ENCODE measurements around the gene ELMO1. TPM values are rescaled to one million over a fixed set of nuclear protein-coding genes. Genes with fewer than 3 reads are reported as not detected.

ELMO1 gene
- total RNA-seq, 4 donors from 2014 or later, result 24.6 to 120 (median 71.9) TPM

DNA sequence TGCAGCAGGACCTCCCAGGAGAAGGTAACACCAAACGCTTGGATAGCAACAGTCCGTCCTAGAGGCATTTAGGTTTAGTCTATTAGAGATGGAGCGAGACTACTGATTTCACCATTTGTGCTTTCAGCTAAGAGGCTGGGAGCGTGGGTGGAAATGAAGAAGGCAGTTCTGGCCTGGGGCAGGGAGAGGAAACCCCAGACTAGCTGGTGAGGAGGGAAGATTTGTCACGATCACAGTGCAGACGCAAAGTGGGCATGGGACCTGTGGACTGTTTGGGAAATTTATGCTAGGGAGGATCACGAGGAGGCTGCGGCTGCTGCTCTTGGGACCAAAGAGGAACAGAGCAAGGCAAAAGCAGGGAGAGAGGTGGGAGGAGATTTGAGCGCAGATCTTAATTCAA lies 594.0 kb downstream of the ELMO1 start:
- intact Hi-C loops (cut with DNase I; ENCODE audit: low total_unique reads) (no loop called here), in situ Hi-C loops (cut with MboI; ENCODE audit: low pct_ligation_motif_present in 1 of 4, low pct_unique_long_range_greater_than_20kb in 1 of 4, low sequenced_read_pairs in 3 of 4) (no loop called here)
- no peaks in the 10 kb centered on the region for H3K36me3 ChIP-seq
- H3K9me3 ChIP-seq, result no peaks in the 10 kb centered on the region
- 92 to 93% methylated on average over 8 to 9 of the region's 9 CpGs for WGBS, 2 donors (ENCODE audit: low coverage in 1 of 2)
- H3K4me3 ChIP-seq, result no peak overlapping the region
- no peak for DNase-seq
- no peak overlapping the region for H3K27ac ChIP-seq
- TF ChIP-seq POLR2AphosphoS5 (IDR thresholded peaks at IDR 0.05) (no peak), POLR2A (IDR thresholded peaks at IDR 0.05) (no peak), EP300 (IDR thresholded peaks at IDR 0.05; ENCODE audit: low read depth) (no peak)
- TF ChIP-seq, protein P1, sequence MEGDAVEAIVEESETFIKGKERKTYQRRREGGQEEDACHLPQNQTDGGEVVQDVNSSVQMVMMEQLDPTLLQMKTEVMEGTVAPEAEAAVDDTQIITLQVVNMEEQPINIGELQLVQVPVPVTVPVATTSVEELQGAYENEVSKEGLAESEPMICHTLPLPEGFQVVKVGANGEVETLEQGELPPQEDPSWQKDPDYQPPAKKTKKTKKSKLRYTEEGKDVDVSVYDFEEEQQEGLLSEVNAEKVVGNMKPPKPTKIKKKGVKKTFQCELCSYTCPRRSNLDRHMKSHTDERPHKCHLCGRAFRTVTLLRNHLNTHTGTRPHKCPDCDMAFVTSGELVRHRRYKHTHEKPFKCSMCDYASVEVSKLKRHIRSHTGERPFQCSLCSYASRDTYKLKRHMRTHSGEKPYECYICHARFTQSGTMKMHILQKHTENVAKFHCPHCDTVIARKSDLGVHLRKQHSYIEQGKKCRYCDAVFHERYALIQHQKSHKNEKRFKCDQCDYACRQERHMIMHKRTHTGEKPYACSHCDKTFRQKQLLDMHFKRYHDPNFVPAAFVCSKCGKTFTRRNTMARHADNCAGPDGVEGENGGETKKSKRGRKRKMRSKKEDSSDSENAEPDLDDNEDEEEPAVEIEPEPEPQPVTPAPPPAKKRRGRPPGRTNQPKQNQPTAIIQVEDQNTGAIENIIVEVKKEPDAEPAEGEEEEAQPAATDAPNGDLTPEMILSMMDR (IDR thresholded peaks at IDR 0.05), result no peak
- no peaks in the 10 kb centered on the region for H3K27me3 ChIP-seq
- H3K4me1 ChIP-seq, result no peaks in the 10 kb centered on the region

DNA sequence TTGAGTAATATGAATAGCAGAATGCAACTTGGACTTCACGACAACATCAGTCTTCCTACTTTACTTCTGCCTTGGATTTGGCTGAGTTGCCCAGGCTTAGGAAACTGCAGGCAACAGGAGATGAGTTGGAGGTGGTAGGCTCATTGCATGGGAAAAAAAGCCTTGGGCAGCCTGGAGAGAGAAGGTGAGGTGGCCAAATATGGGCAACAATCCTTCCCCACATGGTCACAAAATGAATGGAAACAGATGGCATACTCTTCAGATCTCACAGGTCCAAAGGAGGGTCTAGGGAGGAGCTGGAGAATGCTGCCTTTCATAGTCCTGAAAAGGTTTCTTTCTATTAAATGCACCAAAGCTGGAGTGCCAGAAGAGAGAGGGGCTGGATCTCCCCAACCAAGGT lies 595.7 kb downstream of the ELMO1 start:
- Histone ChIP-seq H3K36me3 (no peaks in the 10 kb centered on the region), H3K27ac (no peak overlapping the region), H3K4me3 (no peak overlapping the region), H3K4me1 (no peaks in the 10 kb centered on the region), H3K9me3 (peaks cover 0 to 3% of the 10 kb centered on the region in 2 donors), H3K27me3 (no peaks in the 10 kb centered on the region)
- intact Hi-C loops (cut with DNase I; ENCODE audit: low total_unique reads) (no loop called here), in situ Hi-C loops (cut with MboI; ENCODE audit: low pct_ligation_motif_present in 1 of 4, low pct_unique_long_range_greater_than_20kb in 1 of 4, low sequenced_read_pairs in 3 of 4) (no loop called here)
- WGBS, 2 donors (ENCODE audit: low coverage in 1 of 2), result 52 to 64% methylated on average over 1 of the region's 1 CpG
- TF ChIP-seq EP300 (IDR thresholded peaks at IDR 0.05; ENCODE audit: low read depth) (no peak), POLR2A (IDR thresholded peaks at IDR 0.05) (no peak), POLR2AphosphoS5 (IDR thresholded peaks at IDR 0.05) (no peak)
- TF ChIP-seq, protein P1 (IDR thresholded peaks at IDR 0.05), result no peak
- no peak for DNase-seq

DNA sequence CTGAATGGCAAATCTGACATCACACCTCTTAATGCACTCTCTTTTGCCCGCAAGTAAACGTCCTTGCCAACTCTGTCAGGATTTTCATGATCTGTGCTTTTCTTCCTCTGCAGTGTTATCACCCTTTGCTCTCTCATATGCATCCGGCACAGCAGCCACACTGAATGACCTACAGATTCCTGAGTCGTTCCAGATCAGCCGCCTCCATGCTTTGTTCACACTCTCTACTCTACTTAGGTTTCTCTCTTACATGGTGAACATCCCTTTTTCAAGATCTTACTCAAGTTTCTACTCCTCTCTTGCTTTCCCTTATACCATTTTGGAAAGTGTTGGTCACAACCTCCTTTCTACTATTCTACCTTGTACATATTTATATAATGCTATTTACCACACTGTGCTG lies 596.6 kb downstream of the ELMO1 start:
- Histone ChIP-seq H3K4me3 (no peak overlapping the region), H3K9me3 (peaks cover 0 to 8% of the 10 kb centered on the region in 2 donors), H3K4me1 (no peaks in the 10 kb centered on the region), H3K27me3 (no peaks in the 10 kb centered on the region), H3K36me3 (no peaks in the 10 kb centered on the region), H3K27ac (no peak overlapping the region)
- no peak for DNase-seq
- TF ChIP-seq, protein P1 (IDR thresholded peaks at IDR 0.05), result no peak
- TF ChIP-seq EP300 (IDR thresholded peaks at IDR 0.05; ENCODE audit: low read depth) (no peak), POLR2A (IDR thresholded peaks at IDR 0.05) (no peak), POLR2AphosphoS5 (IDR thresholded peaks at IDR 0.05) (no peak)
- in situ Hi-C loops (cut with MboI; ENCODE audit: low pct_ligation_motif_present in 1 of 4, low pct_unique_long_range_greater_than_20kb in 1 of 4, low sequenced_read_pairs in 3 of 4) (no loop called here), intact Hi-C loops (cut with DNase I; ENCODE audit: low total_unique reads) (no loop called here)
- WGBS, 2 donors (ENCODE audit: low coverage in 1 of 2), result 56 to 80% methylated on average over 5 of the region's 5 CpGs

DNA sequence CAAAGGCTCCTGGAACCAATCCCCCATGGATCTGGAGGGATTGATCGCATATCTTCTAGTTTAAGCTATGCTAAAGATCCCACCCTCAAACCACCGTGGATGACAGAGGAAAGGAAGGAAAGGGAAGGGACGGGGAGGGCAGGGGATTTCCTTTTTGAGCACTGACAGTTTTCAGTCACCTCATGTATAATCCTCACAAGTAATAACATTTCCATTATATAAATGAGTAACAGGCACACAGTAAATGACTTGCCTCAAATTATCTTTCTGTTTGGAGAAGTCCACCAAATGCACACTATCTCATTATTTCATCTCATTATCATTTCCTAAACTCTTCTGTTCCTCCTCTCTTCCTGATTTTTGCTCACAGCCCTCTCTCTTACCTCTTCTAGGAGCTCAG lies 597.3 kb downstream of the ELMO1 start:
- TF ChIP-seq POLR2A (IDR thresholded peaks at IDR 0.05) (no peak), EP300 (IDR thresholded peaks at IDR 0.05; ENCODE audit: low read depth) (no peak), POLR2AphosphoS5 (IDR thresholded peaks at IDR 0.05) (no peak)
- TF ChIP-seq, protein P1 (IDR thresholded peaks at IDR 0.05), result no peak
- Histone ChIP-seq H3K4me1 (no peaks in the 10 kb centered on the region), H3K27ac (no peak overlapping the region), H3K4me3 (no peak overlapping the region), H3K36me3 (no peaks in the 10 kb centered on the region), H3K27me3 (no peaks in the 10 kb centered on the region), H3K9me3 (peaks cover 0 to 8% of the 10 kb centered on the region in 2 donors)
- intact Hi-C loops (cut with DNase I; ENCODE audit: low total_unique reads) (no loop called here), in situ Hi-C loops (cut with MboI; ENCODE audit: low pct_ligation_motif_present in 1 of 4, low pct_unique_long_range_greater_than_20kb in 1 of 4, low sequenced_read_pairs in 3 of 4) (no loop called here)
- DNase-seq, result no peak
- WGBS, 2 donors (ENCODE audit: low coverage in 1 of 2), result 69 to 77% methylated on average over 3 of the region's 3 CpGs

Measured in transverse colon (tissue), 4 donors.